ENCODE results near the gene LRP1.
A peak's percentile ranks its signal among the peaks of the same experiment; 100 is the strongest.

Gene LRP1

DNA sequence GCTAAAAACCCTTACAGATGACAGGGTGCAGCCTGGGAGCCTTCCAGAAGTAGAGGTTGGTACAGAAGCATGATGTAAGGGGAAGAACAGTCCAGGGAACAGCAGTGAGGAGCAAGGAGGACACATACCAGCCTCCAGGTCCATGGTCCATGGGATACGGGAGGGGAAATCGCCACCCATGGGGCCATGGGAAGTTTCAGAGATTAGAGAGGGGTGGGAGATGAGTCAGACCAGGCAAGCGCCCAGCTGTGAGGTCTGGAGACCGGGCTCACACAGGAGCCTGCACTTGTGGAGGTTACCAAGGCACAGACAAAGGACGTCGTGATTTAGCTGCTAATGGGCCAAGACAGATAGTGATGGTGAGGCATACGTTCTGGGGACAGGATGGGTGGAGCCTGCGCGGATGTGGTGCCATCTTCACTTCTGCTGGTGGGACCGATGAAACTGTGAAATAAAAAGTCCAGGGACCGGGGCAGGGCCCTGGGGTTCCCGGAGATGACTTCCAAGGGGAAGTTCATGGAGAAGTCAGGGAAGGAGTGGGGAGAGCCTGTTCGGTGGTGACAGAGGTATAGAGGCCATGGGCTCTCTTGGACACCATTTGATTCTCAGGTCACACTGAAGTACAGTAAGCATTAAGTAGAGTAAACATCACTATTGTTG is 36.8 kb downstream of the LRP1 start:
- ATAC-seq (replicated peaks) = no peak
- no peaks in the 10 kb centered on the region for H3K9me3 Mint-ChIP-seq
- no peaks in the 10 kb centered on the region for H3K4me1 Mint-ChIP-seq (ENCODE audit: low read depth in 2 of 2)
- H3K36me3 Mint-ChIP-seq (ENCODE audit: insufficient read depth) = no peaks in the 10 kb centered on the region
- H3K27me3 Mint-ChIP-seq = peaks cover 0 to 10% of the 10 kb centered on the region in 2 donors
- H3K4me3 Mint-ChIP-seq = no peak overlapping the region
- no peak overlapping the region for H3K27ac Mint-ChIP-seq
- no peak for DNase-seq

DNA sequence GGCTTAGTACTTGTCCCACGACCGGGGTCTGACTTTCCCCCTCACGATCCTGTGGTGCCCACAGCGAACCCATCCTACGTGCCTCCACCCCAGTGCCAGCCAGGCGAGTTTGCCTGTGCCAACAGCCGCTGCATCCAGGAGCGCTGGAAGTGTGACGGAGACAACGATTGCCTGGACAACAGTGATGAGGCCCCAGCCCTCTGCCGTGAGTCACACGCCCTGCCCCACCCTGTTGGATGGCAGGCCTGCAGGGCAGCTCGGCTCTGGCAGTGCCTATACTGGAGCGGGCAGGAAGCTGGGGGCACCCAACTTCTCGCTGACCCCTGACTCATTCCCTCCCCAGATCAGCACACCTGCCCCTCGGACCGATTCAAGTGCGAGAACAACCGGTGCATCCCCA is 37.5 kb downstream of the LRP1 start:
- no peak for ATAC-seq (replicated peaks)
- H3K27me3 Mint-ChIP-seq = peaks cover 0 to 10% of the 10 kb centered on the region in 2 donors
- H3K27ac Mint-ChIP-seq = no peak overlapping the region
- no peaks in the 10 kb centered on the region for H3K9me3 Mint-ChIP-seq
- no peaks in the 10 kb centered on the region for H3K4me1 Mint-ChIP-seq (ENCODE audit: low read depth in 2 of 2)
- H3K4me3 Mint-ChIP-seq = no peak overlapping the region
- DNase-seq = no peak
- H3K36me3 Mint-ChIP-seq (ENCODE audit: insufficient read depth) = no peaks in the 10 kb centered on the region

GRCh38 chr12:57166971-57167371 is 38.7 kb downstream of the LRP1 start:
- DNase-seq (no peak), ATAC-seq (replicated peaks) (no peak)
- H3K36me3 Mint-ChIP-seq (ENCODE audit: insufficient read depth) = no peaks in the 10 kb centered on the region
- no peaks in the 10 kb centered on the region for H3K9me3 Mint-ChIP-seq
- H3K27me3 Mint-ChIP-seq = peaks cover 0 to 10% of the 10 kb centered on the region in 2 donors
- no peak overlapping the region for H3K4me3 Mint-ChIP-seq
- H3K4me1 Mint-ChIP-seq (ENCODE audit: low read depth in 2 of 2) = no peaks in the 10 kb centered on the region
- H3K27ac Mint-ChIP-seq = no peak overlapping the region

- peaks cover 0 to 10% of the 10 kb centered on the region in 2 donors for H3K27me3 Mint-ChIP-seq
- H3K4me1 Mint-ChIP-seq (ENCODE audit: low read depth in 2 of 2) = peaks cover 0 to under 1% of the 10 kb centered on the region in 2 donors
- DNase-seq (no peak), ATAC-seq (replicated peaks) (no peak)
- no peak overlapping the region for H3K4me3 Mint-ChIP-seq
- H3K36me3 Mint-ChIP-seq (ENCODE audit: insufficient read depth) = no peaks in the 10 kb centered on the region
- peak overlapping the region in 1 of 2 donors; percentile 63 for H3K27ac Mint-ChIP-seq
- H3K9me3 Mint-ChIP-seq = no peaks in the 10 kb centered on the region
These were observed 39.8 kb downstream of the LRP1 start for GRCh38 chr12:57168058-57168457.

GRCh38 chr12:57169046-57169795 is 40.9 kb downstream of the LRP1 start:
- ATAC-seq (replicated peaks) = no peak
- Mint-ChIP-seq H3K27me3 (peaks cover 0 to 10% of the 10 kb centered on the region in 2 donors), H3K4me1 (ENCODE audit: low read depth in 2 of 2) (peaks cover 0 to 2% of the 10 kb centered on the region in 2 donors), H3K27ac (no peak overlapping the region), H3K36me3 (ENCODE audit: insufficient read depth) (no peaks in the 10 kb centered on the region), H3K9me3 (no peaks in the 10 kb centered on the region), H3K4me3 (no peak overlapping the region)
- DNase-seq = no peak

DNA sequence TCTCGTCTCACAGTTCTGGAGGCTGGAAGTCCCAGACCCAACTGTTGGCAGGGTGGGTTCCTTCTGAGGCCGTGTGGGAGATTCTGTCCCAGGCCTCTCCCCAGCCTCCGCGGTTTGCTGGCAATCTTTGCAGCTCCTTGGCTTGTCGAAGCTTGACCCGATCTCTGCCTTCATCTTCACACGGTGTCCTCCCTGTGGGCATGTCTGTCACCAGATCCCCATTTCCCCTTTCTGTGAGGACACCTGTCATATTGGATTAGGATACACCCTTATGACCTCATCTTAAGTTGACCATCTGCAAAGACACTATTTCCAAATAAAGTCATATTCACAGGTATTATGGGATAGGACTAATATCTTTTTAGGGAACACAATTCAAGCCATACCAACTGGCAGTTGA is 41.7 kb downstream of the LRP1 start:
- Mint-ChIP-seq H3K4me1 (ENCODE audit: low read depth in 2 of 2) (peaks cover 0 to 2% of the 10 kb centered on the region in 2 donors), H3K4me3 (no peak overlapping the region), H3K36me3 (ENCODE audit: insufficient read depth) (no peaks in the 10 kb centered on the region), H3K27me3 (peaks cover 0 to 3% of the 10 kb centered on the region in 2 donors), H3K27ac (no peak overlapping the region), H3K9me3 (no peaks in the 10 kb centered on the region)
- DNase-seq (no peak), ATAC-seq (replicated peaks) (no peak)

- Mint-ChIP-seq H3K4me1 (ENCODE audit: low read depth in 2 of 2) (peaks cover 0 to 2% of the 10 kb centered on the region in 2 donors), H3K27ac (peak overlapping the region in 1 of 2 donors; percentile 65), H3K36me3 (ENCODE audit: insufficient read depth) (no peaks in the 10 kb centered on the region), H3K4me3 (no peak overlapping the region), H3K27me3 (no peaks in the 10 kb centered on the region), H3K9me3 (no peaks in the 10 kb centered on the region)
- DNase-seq (no peak), ATAC-seq (replicated peaks) (no peak)
These were observed 42.1 kb downstream of the LRP1 start for GRCh38 chr12:57170408-57170807.

DNA sequence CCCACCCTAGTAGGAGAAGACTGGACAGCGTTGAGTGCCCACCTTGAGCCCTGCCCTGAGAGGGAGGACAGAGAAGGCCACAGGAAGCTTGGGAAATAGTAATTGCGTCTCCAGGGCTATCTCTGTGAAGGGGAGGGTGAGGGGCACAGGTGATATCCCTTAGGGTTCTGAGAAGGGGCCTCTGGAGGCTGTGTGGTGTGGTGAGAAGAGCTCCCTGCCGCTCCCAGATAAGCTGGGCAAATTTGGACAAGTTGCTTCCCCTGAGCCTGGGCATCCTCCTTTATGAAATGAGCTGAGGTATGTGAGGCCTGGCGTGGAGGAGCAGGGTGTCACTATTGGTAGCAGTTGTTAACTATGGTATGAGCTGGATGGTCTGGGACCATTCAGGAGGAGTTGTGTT is 42.6 kb downstream of the LRP1 start:
- H3K9me3 Mint-ChIP-seq = no peaks in the 10 kb centered on the region
- no peak for DNase-seq
- H3K36me3 Mint-ChIP-seq (ENCODE audit: insufficient read depth) = no peaks in the 10 kb centered on the region
- H3K4me3 Mint-ChIP-seq = no peak overlapping the region
- peak overlapping the region in 1 of 2 donors; percentile 65 for H3K27ac Mint-ChIP-seq
- peaks cover 0 to 2% of the 10 kb centered on the region in 2 donors for H3K4me1 Mint-ChIP-seq (ENCODE audit: low read depth in 2 of 2)
- ATAC-seq (replicated peaks) = no peak
- no peaks in the 10 kb centered on the region for H3K27me3 Mint-ChIP-seq

- peaks cover 0 to 2% of the 10 kb centered on the region in 2 donors for H3K4me1 Mint-ChIP-seq (ENCODE audit: low read depth in 2 of 2)
- no peak for ATAC-seq (replicated peaks)
- H3K36me3 Mint-ChIP-seq (ENCODE audit: insufficient read depth) = no peaks in the 10 kb centered on the region
- H3K9me3 Mint-ChIP-seq = no peaks in the 10 kb centered on the region
- H3K4me3 Mint-ChIP-seq = no peak overlapping the region
- peak overlapping the region in 1 of 2 donors; percentile 35 for H3K27ac Mint-ChIP-seq
- DNase-seq = no peak
- H3K27me3 Mint-ChIP-seq = no peaks in the 10 kb centered on the region
These were observed 43.4 kb downstream of the LRP1 start for GRCh38 chr12:57171668-57172067.

DNA sequence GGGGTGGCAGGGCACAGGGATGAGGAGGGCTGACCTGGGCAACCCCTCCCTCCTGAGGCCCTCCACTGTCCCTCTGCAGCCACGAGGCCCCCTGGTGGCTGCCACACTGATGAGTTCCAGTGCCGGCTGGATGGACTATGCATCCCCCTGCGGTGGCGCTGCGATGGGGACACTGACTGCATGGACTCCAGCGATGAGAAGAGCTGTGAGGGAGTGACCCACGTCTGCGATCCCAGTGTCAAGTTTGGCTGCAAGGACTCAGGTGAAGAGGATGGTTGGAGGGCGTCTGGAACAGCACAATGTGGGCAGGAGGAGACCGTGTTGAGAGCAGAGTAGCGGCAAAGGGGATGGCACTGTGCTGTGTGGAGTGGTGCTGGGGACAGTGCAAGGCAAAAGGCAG is 44.8 kb downstream of the LRP1 start:
- ATAC-seq (replicated peaks) (peak; percentile 32), DNase-seq (no peak)
- no peaks in the 10 kb centered on the region for H3K9me3 Mint-ChIP-seq
- peaks cover 2% of the 10 kb centered on the region in 2 donors for H3K27me3 Mint-ChIP-seq
- no peak overlapping the region for H3K4me3 Mint-ChIP-seq
- no peaks in the 10 kb centered on the region for H3K36me3 Mint-ChIP-seq (ENCODE audit: insufficient read depth)
- no peak overlapping the region for H3K27ac Mint-ChIP-seq
- H3K4me1 Mint-ChIP-seq (ENCODE audit: low read depth in 2 of 2) = peaks cover 0 to 2% of the 10 kb centered on the region in 2 donors

DNA sequence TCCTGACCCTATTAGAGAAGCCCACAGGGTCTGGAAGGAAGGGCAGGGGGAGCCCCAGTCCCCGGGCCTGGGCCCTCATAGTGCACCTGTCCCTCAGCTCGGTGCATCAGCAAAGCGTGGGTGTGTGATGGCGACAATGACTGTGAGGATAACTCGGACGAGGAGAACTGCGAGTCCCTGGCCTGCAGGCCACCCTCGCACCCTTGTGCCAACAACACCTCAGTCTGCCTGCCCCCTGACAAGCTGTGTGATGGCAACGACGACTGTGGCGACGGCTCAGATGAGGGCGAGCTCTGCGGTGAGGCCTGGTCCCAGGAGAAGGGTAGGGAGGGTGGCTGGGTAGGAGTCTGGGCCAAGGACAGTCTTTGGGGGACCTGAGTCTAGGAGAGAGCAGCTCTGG is 45.4 kb downstream of the LRP1 start:
- no peaks in the 10 kb centered on the region for H3K9me3 Mint-ChIP-seq
- H3K4me1 Mint-ChIP-seq (ENCODE audit: low read depth in 2 of 2) = peaks cover 0 to 2% of the 10 kb centered on the region in 2 donors
- DNase-seq (no peak), ATAC-seq (replicated peaks) (no peak)
- no peaks in the 10 kb centered on the region for H3K36me3 Mint-ChIP-seq (ENCODE audit: insufficient read depth)
- H3K27me3 Mint-ChIP-seq = peaks cover 6 to 8% of the 10 kb centered on the region in 2 donors
- no peak overlapping the region for H3K4me3 Mint-ChIP-seq
- H3K27ac Mint-ChIP-seq = peak overlapping the region in 1 of 2 donors; percentile 67

DNA sequence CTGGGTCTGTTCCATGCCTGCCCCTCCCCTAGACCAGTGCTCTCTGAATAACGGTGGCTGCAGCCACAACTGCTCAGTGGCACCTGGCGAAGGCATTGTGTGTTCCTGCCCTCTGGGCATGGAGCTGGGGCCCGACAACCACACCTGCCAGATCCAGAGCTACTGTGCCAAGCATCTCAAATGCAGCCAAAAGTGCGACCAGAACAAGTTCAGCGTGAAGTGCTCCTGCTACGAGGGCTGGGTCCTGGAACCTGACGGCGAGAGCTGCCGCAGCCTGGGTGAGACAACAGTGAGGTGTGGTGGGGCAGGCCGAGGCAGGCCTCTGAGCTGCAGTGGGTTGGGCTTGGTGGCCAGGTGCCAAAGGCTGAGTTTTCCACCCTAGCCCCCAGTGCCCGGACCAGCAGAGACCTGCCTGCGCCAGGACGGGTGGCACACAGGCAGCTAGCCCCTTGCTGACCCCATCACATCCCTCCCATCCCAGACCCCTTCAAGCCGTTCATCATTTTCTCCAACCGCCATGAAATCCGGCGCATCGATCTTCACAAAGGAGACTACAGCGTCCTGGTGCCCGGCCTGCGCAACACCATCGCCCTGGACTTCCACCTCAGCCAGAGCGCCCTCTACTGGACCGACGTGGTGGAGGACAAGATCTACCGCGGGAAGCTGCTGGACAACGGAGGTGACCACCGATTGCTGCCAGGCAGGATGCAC is 47.3 kb downstream of the LRP1 start:
- peaks cover 0 to 2% of the 10 kb centered on the region in 2 donors for H3K4me1 Mint-ChIP-seq (ENCODE audit: low read depth in 2 of 2)
- no peaks in the 10 kb centered on the region for H3K9me3 Mint-ChIP-seq
- DNase-seq (peak in 2 of 3 experiments; percentile 20 to 29), ATAC-seq (replicated peaks) (no peak)
- H3K4me3 Mint-ChIP-seq = no peak overlapping the region
- no peaks in the 10 kb centered on the region for H3K36me3 Mint-ChIP-seq (ENCODE audit: insufficient read depth)
- H3K27ac Mint-ChIP-seq = no peak overlapping the region
- peaks cover 6 to 8% of the 10 kb centered on the region in 2 donors for H3K27me3 Mint-ChIP-seq

DNA sequence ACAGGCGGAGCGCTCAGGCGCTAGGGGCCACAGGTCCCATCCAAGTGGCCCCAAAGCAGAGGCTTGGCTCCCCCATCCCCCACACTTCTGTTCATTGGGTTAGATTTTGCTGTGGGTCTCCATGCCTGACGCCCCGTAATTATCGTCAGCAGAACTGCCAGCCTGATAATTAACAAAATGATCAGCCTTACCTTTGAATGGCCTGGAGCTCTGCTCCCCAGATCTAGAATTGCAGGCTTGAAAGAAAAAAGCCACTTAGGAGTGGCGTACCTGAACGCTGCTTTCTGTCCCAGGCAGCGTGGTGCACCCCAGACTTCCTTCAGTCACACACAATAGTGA is 47.8 kb downstream of the LRP1 start:
- DNase-seq (no peak), ATAC-seq (replicated peaks) (no peak)
- Mint-ChIP-seq H3K27me3 (peaks cover 6 to 8% of the 10 kb centered on the region in 2 donors), H3K4me1 (ENCODE audit: low read depth in 2 of 2) (peaks cover 0 to 2% of the 10 kb centered on the region in 2 donors), H3K27ac (no peak overlapping the region), H3K36me3 (ENCODE audit: insufficient read depth) (no peaks in the 10 kb centered on the region), H3K9me3 (no peaks in the 10 kb centered on the region), H3K4me3 (no peak overlapping the region)

Data from effector memory CD8-positive, alpha-beta T cell (primary cell).